Endothelial cell of umbilical vein (primary cell): ENCODE results near the gene COX4I1.
A peak's percentile ranks its signal among the peaks of the same experiment; 100 is the strongest.

Source experiments
- CTCF ChIP-seq, 2 donors: IDR thresholded peaks; 1 replicate in 1 of 2; 2 replicates in 1 of 2; pipeline ENCODE4 v1.5.1; 2011; ENCODE audit warnings: low read length in 2 of 2, mild to moderate bottlenecking in 2 of 2, moderate library complexity in 2 of 2, control low read depth in 1 of 2, inconsistent platforms in 1 of 2, low read depth in 1 of 2; ENCODE audit not compliant: insufficient read depth in 1 of 2; ENCODE audit errors: extremely low read depth in 1 of 2
- EZH2 ChIP-seq: IDR thresholded peaks from 2 replicates; pipeline ENCODE4 v1.6.1; 2012; ENCODE audit warnings: borderline replicate concordance, low read depth, mild to moderate bottlenecking, moderate library complexity, low read length, inconsistent platforms; ENCODE audit not compliant: severe bottlenecking
- FOS ChIP-seq: IDR thresholded peaks from 2 replicates; pipeline ENCODE4 v1.6.1; 2011; ENCODE audit warnings: mild to moderate bottlenecking, low read length, moderate library complexity, borderline replicate concordance; ENCODE audit not compliant: insufficient read depth
- GATA2 ChIP-seq: IDR thresholded peaks from 2 replicates; pipeline ENCODE4 v1.7.0; 2011; ENCODE audit warnings: low read depth, mild to moderate bottlenecking, moderate library complexity, mixed read lengths, low read length; ENCODE audit not compliant: insufficient read length, insufficient read depth
- JUN ChIP-seq: IDR thresholded peaks from 2 replicates; pipeline ENCODE4 v1.6.1; 2011; ENCODE audit warnings: borderline replicate concordance, low read depth; ENCODE audit not compliant: insufficient read length, insufficient read depth
- MAX ChIP-seq: IDR thresholded peaks from 2 replicates; pipeline ENCODE4 v1.6.1; 2011; ENCODE audit not compliant: insufficient read depth, insufficient read length
- MYC ChIP-seq: IDR thresholded peaks from one replicate; pipeline ENCODE4 v1.6.1; 2011; ENCODE audit warnings: mild to moderate bottlenecking, low read depth, low read length
- POLR2A ChIP-seq: IDR thresholded peaks from 2 replicates; pipeline ENCODE4 v1.6.1; 2012; ENCODE audit warnings: low read depth, mild to moderate bottlenecking, control low read depth, low read length
- POLR2AphosphoS5 ChIP-seq: IDR thresholded peaks from 2 replicates; pipeline ENCODE4 v1.6.1; 2012; ENCODE audit warnings: low read depth, mild to moderate bottlenecking, control low read depth, low read length, moderate library complexity; ENCODE audit not compliant: insufficient read depth

GRCh38 chr16:85812031-85812807 is 12.7 kb downstream of the COX4I1 start:
- TF ChIP-seq CTCF (IDR thresholded peaks at IDR 0.05; ENCODE audit: extremely low read depth in 1 of 2, insufficient read depth in 1 of 2, low read depth in 1 of 2, low read length in 2 of 2) (no peak), GATA2 (no peak), POLR2A (no peak), JUN (no peak), MYC (no peak), POLR2AphosphoS5 (no peak), EZH2 (peak; percentile 38), MAX (no peak), FOS (no peak)
